ENCODE measurements around the gene METTL6.
A peak's percentile ranks its signal among the peaks of the same experiment; 100 is the strongest.

The METTL6 gene

DNA sequence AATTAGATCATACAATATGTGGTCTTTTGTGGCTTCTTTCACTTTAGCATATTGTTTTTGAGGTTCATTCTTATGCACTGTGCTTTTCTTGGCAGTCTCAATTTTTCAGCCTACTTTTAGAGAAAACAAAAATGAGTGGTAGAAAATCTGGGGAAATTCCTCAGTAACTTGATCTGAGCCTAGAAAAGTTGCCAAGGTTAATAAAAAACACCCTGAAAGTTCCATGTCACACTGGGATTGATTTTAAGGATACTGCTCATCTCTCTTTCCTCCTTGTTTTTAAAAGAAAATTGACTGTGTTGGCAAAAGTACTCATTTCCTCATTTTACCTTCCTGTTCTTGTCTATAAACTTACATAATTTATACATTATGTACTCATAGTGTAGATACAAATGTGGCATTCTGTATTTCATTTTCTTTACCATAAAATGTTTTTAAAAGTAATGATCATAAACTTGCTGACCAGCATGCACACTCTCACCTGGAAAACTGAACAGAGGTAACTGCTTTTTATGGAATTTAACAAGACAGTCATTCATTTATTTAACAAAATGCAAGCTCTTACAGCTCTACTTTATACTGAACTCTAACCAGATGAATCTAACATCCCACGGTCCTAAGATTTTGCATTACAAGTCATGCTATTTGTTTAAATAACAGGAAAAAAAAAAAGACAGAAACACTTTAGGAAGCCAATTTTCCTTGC, 66.4 kb downstream of the METTL6 start:
- no peaks in the 10 kb centered on the region for H3K79me2 ChIP-seq (ENCODE audit: insufficient read depth, low read length)
- peak overlapping the region; percentile 57 for H3K4me2 ChIP-seq (ENCODE audit: low read length)
- peak overlapping the region; percentile 21; the same call in 1 of the 2 replicates for H2AFZ ChIP-seq (ENCODE audit: low read length)
- peak overlapping the region; percentile 51 for H3K27ac ChIP-seq (ENCODE audit: low read depth, low read length, poor library complexity, severe bottlenecking)
- no peaks in the 10 kb centered on the region for H3K36me3 ChIP-seq (ENCODE audit: insufficient read depth, low read length)
- H3K9me2 ChIP-seq (ENCODE audit: low read depth, low read length), result no peaks in the 10 kb centered on the region
- no peaks in the 10 kb centered on the region for H3K9me3 ChIP-seq (ENCODE audit: low read length)
- peak overlapping the region; percentile 42 for H3K9ac ChIP-seq (ENCODE audit: low read length)
- H3K27me3 ChIP-seq (ENCODE audit: insufficient read depth, low read length), result peaks cover 4% of the 10 kb centered on the region; the same call in 1 of the 2 replicates
- no peaks in the 10 kb centered on the region for H4K20me1 ChIP-seq (ENCODE audit: insufficient read depth, low read length)
- no peak overlapping the region for H3K4me3 ChIP-seq (ENCODE audit: low read depth, low read length, poor library complexity, severe bottlenecking)
- peaks cover 20% of the 10 kb centered on the region for H3K4me1 ChIP-seq (ENCODE audit: insufficient read depth, low read length, severe bottlenecking)
- TF ChIP-seq EZH2 (IDR thresholded peaks at IDR 0.05; ENCODE audit: borderline replicate concordance, low read length), result no peak
- TF ChIP-seq, protein P1, sequence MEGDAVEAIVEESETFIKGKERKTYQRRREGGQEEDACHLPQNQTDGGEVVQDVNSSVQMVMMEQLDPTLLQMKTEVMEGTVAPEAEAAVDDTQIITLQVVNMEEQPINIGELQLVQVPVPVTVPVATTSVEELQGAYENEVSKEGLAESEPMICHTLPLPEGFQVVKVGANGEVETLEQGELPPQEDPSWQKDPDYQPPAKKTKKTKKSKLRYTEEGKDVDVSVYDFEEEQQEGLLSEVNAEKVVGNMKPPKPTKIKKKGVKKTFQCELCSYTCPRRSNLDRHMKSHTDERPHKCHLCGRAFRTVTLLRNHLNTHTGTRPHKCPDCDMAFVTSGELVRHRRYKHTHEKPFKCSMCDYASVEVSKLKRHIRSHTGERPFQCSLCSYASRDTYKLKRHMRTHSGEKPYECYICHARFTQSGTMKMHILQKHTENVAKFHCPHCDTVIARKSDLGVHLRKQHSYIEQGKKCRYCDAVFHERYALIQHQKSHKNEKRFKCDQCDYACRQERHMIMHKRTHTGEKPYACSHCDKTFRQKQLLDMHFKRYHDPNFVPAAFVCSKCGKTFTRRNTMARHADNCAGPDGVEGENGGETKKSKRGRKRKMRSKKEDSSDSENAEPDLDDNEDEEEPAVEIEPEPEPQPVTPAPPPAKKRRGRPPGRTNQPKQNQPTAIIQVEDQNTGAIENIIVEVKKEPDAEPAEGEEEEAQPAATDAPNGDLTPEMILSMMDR (IDR thresholded peaks at IDR 0.05; ENCODE audit: low read length), result no peak
- no peaks in the 10 kb centered on the region for H3F3A ChIP-seq (ENCODE audit: insufficient read depth, low read length)

Data from OCI-LY1 (cell line).